HG02610 (cell line): ENCODE data around the gene ADH1A.
"Not testable (repeated sequence)": the region's sequence is repeated elsewhere in the genome, so short reads cannot be mapped to it uniquely, and the experiment has no call there.

ENCODE experiments used
- ATAC-seq: cut with Tn5 transposase; IDR thresholded peaks from one replicate; pipeline ENCODE4 v1.9.1; 2021; ENCODE audit warnings: mild to moderate bottlenecking, moderate library complexity; ENCODE audit not compliant: unreplicated experiment

The ADH1A gene

GRCh38 chr4:99290848-99291786 lies at the start of gene ADH1A:
ADH1A (minus strand) TSS chr4:99290985; CDS start chr4:99290914, 71 bp downstream.
- ATAC-seq, result no peak

DNA sequence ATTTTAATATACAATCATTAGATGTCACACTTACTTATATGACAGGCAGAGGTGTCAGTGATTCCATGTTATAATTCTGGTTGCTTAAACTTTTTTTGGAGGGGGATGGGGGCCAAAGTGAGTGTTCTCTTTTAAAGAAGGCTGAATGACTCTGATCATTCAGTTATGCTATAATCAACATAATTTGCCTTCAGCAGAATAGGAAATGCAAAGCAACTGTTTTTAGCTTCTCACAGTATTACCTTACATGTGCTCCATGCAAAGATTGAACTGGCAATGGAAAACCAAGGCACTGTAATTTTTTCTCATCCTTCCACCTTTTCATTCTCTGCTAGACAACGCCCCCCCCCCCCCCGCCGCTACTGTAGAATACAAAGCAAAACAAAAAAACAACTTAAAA lies 48.4 kb upstream of the ADH1A start:
- ATAC-seq, result no peak

- ATAC-seq, result no peak
These were observed 45.8 kb upstream of the ADH1A start for GRCh38 chr4:99336553-99336952.

GRCh38 chr4:99334880-99335279 lies 44.1 kb upstream of the ADH1A start:
- no peak for ATAC-seq

- ATAC-seq, result no peak
These were observed 39.9 kb upstream of the ADH1A start for GRCh38 chr4:99330648-99331047.

DNA sequence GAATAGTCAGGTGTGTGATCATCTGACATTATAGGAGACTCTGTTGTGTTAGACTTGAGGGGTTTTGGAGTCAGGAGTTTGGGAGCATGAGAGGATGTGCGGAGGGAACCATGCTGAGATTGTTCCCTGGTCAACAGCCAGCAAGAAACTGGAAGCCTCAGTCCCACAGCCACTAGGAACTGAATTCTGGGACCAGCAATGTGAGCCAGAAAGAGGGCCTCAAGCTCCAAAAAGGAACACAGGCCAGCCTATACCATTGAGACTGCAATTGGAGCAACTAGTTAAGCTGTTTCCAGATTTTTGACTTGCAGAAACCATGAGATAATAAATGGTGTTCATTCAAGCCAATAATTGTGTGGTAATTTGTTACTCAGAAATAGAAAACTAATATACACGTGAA lies 39.1 kb upstream of the ADH1A start:
- ATAC-seq, result no peak

GRCh38 chr4:99324979-99325378 lies 34.2 kb upstream of the ADH1A start:
- no peak for ATAC-seq

- ATAC-seq, result no peak
These were observed 33.6 kb upstream of the ADH1A start for GRCh38 chr4:99324361-99324760.

DNA sequence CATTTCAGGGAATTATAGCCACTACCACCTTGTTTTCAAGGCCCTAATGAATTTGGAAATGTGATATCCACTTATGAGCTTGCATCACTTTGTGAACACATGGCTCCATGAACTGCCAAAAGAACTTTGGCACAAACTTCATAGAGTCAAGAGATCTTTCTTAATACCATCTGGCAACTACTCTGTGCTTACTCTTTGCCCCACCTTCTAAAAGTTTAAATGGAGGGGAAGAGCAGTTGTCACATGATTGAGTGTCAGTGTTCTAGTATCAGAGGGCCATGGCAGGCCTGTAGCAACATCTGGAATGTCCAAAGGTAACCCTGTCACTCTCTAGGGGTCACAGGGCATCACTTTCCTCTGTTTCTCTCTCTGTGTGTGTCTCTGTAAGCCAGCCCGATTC lies 33.0 kb upstream of the ADH1A start:
- no peak for ATAC-seq

- ATAC-seq, result no peak
These were observed 30.7 kb upstream of the ADH1A start, which contains the start of gene ADH1B for GRCh38 chr4:99321241-99322191. ADH1B (minus strand) TSS chr4:99321401; CDS start chr4:99321331, 70 bp downstream.

DNA sequence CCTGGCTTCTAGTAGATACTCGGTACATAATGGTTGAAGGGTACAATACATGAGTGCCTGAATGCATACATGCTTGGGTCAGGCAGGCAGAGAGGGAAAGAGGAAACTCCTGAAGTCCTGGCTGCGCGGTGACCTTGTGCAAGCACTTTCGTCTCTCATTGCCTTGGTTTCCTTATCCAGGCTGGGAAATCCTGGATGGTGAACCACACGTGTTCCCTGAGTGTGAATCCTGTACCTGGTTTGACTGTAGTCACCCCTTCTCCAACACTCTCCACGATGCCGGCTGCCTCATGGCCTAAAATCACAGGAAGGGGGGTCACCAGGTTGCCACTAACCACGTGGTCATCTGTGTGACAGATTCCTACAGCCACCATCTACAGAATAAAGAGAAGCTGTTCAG lies 27.0 kb upstream of the ADH1A start:
- ATAC-seq, result not testable (repeated sequence)

- no peak for ATAC-seq
These were observed 26.6 kb upstream of the ADH1A start for GRCh38 chr4:99317354-99317753.

DNA sequence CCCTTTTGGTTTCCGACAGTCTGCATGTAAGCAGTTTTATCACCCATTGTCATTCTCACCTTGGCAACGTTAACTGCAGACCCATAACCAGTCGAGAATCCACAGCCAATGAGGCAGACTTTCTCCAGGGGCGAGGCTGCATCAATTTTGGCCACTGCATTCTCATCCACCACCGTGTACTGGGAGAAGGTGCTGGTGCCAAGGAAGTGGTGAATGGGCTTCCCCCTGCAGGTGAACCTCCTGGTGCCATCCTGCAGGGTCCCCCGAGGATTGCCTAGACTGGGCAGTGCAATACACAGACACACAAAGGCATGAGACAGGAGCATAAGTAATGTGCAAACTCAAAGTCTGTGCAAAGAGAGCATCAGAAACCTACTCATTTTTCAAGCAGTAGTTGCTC lies 25.1 kb upstream of the ADH1A start:
- ATAC-seq, result no peak

GRCh38 chr4:99314211-99314610 lies 23.4 kb upstream of the ADH1A start:
- ATAC-seq, result no peak

DNA sequence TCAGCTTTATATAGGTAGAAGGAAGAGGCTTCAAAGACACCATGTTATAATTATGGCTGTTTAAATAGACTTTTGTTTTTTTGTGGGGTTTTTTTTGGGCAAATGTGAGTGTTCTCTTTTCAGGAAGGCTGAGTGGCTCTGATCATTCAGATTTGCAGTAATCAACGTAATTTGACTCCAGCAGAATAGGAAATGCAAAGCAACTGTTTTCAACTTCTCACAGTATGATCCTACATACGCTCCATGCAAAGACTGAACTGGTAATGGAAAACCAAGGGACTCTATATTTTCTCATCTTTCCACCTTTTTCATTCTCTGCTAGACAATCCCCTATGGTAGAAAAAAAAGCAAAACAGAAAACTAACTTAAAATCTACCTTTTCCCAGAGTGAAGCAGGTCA lies 19.6 kb upstream of the ADH1A start:
- ATAC-seq, result no peak

GRCh38 chr4:99305638-99306400 lies 15.0 kb upstream of the ADH1A start:
- no peak for ATAC-seq

DNA sequence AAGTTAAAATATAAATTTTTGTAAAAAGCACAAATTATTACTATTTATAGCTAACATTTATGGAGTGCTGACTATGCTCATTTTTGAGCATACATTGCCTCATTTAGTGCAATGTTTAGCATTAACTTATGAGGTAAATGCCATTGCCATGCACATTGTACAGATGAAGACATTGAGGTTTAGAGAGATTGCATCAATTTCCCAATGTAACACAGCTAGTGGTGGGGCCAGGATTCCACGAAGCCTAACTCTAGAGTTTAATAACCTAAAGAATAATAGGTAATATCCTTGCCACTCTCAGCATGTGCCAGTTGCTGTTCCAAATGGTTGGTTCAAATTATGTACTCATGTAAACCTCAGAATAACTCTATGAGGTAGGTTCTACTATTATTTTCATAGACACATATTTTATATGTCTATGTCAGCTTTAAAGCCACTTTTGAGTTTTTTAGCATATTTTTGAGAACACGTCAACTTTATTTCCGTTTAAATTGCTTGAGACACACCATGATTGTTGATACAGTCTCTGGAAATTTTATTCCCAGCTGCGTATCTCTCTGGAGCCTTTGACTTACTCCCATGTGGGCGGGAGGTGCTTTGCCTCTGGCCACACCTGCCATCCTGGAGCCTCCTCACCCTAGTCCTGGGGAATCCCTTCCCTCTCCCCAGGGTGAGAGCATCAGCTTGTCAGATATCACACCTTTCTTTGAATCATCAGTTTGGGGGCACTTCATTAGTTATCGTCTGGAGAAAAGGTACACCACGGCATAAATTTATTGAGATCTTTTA lies 10.8 kb upstream of the ADH1A start:
- ATAC-seq, result no peak

DNA sequence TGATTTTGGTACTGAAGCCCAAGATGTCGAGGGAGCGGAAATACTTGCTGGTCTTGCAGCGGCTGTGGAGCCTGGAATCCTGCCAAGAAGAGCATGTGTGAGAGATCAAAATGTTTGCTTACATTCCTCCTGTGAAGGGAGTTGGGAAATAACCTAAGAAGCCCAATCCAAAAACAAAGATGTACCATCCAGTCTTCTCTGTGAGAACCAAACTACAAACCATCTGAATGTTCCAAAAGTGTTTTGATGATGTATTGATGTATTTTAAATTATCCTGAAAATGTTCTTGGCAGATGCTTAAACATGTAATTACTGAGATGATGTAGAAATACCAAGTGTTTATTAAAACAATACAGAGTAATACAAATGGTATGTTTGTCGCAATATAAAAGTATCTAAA lies 10.1 kb upstream of the ADH1A start:
- ATAC-seq, result no peak

DNA sequence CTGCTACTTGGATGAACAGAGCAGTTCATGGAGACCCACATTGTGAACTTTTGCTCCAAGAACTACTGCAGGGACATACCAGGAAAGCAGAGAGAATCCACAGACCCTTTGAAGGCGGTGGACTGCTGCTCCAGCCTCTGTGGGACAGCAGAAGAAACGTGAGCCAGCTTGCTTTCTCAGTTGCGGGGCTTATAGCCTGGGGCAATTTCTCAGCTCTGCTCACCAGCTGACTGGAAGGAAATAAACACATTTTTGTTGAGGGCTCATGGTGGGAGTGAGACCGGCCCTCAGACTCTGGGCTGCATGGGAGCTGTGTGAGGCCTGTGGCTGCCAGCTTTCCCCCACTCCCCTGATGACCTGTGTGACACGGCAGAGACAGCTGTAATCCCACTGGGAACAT lies 2.6 kb upstream of the ADH1A start:
- ATAC-seq, result no peak

DNA sequence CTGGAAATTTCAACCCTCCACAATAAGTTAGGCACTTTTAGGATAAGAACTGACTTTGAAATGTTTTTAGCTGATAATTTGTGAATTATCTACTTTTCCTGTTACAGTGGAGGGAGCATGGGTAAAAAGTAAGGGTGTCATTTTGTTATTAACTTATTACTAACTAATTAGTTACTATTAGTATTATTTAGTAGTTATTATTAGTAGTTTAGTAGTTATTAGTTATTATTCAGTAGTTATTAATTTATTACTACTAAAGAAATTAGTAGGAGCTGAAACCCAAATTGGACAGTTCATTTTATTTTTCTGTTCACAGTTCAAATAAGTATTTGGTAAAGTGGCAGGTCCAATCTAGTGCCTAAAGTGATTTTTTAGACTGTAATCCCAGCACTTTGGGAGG lies 5.4 kb downstream of the ADH1A start:
- no peak for ATAC-seq
